ENCODE data around the gene FAM124A.
A peak's percentile ranks its signal among the peaks of the same experiment; 100 is the strongest.

Gene FAM124A

DNA sequence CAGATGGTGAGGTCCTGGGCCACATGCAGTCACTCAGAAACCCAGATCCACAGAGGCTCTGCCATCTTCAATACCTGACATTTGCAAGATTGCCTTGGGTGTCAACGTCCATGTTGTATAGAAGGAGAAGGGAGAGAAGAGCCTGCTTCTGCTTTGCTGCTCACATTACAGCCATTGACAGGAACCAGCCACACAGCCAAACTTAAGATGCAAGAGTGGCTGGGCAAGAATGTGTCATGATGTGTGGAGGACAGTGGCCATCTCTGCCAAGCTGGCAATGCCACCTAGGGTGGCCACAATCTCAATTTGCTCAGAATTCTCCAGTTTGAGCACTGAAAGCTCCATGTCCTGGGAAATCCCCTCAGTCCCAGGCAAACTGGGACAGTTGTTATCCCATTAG is 91.4 kb downstream of the FAM124A start:
- no peak for DNase-seq

DNA sequence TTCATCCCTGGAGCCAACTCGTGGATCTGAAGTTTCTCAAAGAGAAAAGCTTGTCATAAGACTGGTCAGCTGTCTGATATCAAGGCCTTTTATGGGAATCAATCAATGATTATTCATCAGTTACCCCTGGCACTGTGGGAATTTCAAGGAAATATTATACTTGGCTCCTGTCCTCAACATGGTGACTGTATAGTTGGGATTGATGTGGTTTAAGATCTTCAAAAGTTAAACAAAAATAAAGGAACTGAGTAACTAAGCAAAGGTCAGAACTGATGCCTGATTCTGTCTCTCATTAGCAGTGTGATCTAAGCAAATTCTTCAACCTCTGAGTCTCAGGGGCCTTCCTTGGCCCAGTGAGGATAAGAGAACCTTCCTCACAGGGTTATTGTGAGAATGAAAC is 95.1 kb downstream of the FAM124A start:
- DNase-seq, result peak; percentile 36

DNA sequence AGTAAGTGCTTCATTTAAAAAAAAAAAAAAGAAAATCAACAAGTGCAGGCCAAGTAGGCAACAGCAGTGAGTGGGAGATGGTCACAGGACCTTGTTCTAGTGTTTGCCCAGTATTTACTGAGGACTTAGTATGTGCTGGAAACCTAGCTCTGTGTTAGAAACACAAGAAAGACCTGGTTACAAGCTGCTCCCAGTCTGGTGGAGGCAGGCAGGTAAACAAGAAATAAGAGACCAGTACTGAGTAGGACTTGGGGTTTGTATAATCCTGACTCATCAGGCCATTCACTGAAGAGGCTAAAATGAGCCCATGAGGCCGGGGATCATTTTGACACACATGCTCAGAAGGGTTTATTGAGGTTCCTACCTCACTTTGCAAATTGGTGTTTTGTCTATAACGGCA is 95.8 kb downstream of the FAM124A start:
- no peak for DNase-seq

DNA sequence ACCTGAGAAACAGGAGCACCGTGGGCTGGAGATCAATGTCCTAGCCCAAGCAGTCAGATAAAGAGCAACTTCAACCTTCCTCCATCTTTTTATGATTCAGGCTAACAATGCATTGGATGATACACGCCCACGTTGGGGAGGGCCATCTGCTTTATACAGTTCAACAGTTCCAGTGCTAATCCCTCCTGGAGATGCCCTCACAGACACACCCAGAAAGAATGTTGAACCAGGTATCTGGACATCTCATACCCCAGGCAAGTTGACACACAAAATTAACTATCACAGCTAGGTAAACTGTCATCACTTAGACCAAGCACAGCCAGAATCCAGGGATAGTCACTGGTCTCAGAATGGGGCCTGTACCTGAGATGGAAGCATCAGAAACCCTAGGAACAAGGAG is 96.7 kb downstream of the FAM124A start:
- no peak for DNase-seq

DNA sequence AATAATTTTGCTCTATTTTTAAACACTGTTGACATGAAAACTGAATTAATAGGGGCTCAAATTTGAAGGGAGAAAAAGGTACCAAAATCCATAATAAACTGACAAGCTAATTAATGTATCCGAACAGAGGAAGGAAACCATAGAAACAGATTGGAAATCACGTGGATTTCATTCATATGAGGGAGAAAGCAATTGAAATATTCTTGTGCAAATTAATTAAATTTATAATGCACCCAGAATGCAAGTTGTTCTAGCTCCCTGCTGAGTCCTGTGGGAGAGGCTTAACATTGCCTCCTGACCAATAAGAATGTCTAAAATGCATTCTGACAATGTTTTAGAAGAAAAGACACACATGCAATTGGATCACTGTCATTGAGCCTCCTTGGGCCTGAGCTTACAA is 99.6 kb downstream of the FAM124A start:
- no peak for DNase-seq

DNA sequence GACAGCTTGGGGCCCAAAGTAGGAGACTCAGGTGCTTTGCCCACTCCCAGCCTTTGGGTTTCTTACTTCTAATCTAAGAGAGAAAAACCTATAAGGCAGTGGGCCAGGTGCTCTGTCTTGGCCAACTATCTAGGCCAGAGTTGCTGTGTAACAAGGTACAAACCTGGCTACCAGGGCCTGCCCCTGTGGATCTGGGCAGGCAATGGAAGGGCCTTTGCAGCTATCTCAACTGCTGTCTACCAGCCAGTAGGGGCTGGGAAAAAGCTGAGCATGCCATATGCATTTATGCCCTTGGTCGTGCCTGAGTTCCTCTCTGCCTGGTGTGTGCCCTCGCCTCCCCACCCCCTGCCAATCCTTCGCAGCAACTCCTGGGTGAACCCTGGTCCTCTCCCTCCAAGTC is 100.6 kb downstream of the FAM124A start:
- no peak for DNase-seq

DNA sequence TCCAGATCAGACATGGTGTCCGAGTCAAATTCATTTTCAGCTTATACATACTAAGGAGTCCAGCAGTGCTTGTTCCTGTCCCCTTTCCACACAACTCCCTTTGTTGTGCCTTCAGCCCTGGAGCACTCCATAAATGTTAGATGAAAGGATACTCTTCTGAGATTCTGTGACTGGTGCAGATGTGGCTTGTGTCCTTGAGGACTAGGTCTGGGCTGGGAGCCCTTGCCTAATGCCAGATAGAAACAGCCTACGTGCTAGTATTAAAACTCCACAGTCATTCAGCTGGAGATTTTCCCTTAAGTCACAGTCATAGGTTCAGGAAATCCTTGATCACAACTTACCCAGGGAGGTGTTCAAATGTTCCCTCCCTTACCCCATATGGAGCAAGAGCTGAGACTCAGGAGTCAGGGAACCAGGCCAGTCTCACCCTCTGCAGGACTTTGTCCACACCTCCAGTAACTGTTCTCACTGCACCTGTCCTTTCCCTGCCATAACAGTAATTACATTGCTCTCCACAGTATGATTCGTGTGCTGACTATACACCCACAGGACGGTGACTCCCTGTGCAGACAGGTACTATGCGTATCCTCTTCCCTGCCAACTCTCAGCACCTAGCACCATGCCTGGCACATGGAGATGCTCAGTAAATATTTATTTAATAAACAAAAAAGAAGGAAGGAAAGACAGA is 101.8 kb downstream of the FAM124A start:
- DNase-seq, result no peak

DNA sequence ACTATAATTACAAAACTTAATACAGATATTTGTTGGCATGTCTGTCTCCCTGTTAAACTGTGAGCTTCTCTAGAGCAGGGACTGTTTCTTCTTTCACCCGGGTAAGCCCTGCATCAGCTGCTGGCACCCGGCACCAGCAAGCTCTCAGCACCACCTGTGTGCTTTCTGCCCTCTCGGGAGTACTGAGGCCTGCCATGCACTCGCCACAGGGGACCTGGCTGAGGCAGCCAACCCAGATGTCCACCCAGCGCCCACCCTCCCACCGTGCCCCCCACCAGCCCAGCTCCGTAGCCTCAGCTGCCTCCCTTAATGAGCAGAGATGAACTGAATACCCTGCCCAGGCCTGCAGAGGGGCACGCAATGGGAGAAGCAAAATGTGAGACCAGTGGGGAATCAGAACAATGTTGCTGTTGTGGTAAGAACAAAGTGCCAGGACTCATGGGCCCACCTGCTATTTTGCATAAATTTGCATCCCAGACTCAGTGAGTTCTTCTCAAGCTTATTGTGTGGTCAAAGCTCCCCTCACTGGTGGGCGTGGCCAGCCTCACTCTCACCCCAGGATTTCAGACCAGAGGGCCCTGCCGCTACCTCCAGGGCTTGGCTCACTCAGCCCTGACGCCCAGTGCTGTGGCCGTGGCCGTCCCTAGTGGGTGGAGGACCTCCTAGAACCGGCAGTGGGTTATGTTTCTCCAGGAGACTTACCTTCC is 102.7 kb downstream of the FAM124A start:
- no peak for DNase-seq

DNA sequence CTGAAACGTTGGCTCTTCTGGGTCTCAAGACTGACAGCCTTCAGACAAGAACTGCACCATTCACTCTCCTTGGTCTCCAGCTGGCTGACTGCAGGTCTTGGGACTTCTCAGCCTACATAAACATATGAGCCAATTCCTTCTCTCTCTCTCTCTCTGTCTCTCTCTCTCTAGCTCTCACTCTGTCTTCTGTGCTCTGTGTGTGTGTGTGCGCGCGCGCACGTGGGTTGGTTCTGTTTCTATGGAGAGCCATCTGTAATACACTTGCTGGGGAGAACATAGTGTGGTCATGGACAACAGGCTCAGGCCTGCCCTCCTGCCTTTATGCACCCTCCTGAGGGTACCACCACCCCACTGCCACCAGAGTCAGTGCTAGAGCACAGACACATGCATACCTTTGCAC is 103.6 kb downstream of the FAM124A start:
- no peak for DNase-seq

DNA sequence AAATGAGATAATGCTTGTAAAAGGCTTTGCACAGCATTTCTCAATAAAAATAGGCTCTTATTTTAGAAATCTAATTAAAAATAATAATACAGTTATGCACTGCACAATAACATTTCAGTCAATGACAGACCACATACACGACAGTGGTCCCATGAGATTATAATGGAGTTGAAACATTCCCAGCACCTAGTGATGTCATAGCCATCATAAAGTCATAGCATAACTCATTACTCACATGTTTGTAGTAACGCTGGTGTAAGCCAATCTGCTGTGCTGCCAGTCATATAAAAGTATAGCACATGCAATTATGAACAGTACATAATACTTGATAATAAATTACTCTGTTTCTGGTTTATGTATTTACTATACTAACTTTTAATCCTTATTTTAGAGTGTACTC is 104.6 kb downstream of the FAM124A start:
- no peak for DNase-seq

DNA sequence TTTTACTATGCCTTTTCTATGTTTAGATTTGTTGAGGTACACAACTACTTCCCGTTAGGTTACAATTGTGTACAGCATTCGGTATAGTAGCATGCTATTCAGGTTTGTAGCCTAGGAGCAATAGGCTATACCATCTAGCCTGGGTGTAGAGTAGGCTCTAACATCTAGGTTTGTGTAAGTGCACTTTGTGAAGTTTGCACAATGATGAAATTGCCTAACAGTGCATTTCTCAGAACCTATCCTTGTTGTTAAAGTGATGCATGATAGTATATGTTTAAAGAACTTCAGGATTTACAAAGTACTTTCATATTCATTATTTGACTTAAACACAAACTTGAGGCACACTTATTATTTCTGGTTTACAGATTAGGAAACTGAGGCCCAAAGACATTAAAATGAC is 105.8 kb downstream of the FAM124A start:
- DNase-seq, result no peak

DNA sequence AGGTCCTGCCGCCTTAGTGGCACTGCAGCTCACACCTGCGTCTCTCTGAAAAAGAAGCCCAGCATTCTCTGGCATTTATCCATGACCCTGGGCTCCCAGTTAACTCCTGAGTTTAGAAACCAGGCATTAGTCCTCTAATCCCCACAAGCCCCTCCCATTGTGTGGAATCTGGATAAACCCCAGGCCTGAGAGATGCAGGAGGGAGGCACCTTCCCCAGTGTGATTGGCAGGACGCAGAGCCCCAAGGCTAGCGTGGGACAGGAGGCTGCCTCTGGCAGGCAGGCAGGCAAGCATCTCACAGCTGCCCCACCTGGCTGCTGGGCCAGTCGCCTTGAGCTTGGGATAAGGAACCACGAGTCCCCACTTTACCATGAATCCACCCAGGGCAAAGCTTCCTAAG is 106.3 kb downstream of the FAM124A start:
- DNase-seq, result no peak

DNA sequence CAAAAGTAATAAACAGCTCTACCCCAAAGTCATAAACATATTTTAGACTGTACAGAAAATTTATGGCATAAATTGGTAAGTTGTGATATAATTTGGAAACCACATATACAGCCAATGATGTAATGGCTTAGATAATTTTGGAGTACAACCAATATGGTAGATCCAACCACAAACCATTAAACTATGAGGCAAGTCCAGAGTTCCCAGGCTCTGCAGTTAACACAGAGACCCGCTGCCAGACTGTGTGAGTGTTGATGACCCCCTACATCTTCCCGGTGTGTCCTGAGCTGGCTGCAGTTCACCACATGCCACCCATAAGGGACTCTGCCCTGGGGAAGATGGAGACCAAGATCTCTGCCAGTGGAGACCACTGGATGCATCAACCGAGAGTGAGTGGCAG is 107.4 kb downstream of the FAM124A start:
- DNase-seq, result no peak

DNA sequence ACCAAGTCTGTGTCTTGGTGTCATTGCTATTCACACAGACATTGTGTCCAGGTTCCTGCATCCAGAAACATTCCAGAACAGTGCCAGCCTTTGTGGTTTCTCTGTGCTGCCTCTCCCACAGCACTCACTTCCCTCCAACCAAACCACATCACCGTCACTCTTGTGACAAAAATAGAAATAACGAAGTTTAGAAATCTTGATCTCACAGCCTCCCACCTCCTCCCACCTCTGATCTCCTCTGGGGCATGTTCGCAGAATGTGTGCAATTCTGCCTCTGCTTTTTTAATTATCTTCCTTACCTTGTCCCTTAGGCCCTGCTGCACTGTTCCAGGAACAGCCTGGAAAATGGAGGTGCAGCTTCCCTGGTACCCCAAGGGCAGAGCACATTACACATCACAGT is 108.6 kb downstream of the FAM124A start:
- no peak for DNase-seq

DNA sequence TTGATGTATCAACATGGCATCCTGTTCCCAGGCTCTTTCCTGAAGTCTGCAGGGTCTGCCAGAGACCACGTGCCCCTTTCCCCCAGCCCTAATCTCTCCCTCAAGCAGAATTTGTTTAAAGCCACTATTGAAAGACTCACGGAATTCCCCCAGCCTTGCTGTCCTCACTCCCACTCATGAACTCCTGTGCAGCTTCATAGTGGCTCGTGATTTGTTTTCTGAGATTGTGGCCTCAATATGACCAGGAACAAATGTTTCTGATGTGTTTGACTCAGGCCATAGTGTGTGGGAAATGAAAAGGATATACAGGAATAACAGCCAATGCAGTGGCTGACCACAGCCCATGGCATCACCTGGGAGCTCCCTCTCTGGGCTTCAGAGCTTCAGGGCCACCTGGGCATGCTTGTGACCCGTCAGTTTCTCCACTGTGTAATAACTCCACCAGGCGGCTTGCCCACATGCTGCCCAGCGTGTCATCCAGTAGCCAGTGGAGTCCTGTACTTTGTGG is 109.2 kb downstream of the FAM124A start:
- no peak for DNase-seq

DNA sequence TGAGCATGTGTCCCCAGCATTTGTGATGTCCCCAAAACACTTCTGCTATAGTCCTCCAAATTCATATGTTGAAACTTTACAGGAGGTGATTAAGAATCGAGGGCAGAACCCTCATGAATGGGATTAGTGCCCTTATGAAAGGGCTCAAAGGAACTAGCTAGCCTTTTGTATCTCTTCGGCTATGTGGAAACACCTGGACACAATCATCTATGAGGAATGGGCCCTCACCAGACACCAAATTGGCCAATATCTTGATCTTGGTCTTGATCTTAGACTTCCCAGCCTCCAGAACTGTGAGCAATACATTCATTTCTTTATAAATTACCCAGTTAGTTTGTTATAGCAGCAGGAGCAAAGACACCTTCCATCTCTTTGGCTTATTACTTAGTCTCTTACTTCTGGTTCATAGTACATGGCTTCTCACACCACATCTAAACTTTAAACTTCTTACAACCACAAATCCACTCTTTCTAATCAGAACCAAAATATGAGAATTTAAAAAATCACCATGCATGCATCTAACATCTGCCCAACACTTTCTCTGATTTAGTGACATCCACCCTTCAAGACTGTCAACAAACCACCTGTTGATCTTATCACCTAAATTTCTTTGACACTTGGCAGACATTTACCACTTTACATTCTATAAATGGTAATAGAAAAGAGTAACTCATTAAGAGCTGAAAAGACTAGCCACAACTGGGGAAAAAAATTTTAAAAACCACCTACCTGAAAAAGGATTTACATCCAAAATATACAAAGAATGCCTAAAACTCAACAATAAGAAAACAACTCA is 110.6 kb downstream of the FAM124A start:
- no peak for DNase-seq

DNA sequence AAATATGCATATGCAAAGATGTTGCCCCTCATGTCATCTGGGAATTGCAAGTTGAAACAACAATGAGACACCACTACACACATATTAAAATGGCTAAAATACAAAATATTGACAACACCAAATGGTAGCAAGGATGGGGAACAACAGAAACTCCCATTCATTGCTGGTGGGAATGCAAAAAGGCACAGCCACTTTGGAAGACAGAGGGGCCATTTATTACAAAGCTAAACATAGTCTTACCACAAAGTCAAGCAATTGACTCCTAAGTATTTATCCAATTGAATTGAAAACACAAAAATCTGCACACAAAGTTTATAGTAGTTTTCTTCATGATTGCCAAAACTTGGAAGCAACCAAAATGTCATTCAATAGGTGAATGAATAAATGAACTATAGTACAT is 111.2 kb downstream of the FAM124A start:
- no peak for DNase-seq

DNA sequence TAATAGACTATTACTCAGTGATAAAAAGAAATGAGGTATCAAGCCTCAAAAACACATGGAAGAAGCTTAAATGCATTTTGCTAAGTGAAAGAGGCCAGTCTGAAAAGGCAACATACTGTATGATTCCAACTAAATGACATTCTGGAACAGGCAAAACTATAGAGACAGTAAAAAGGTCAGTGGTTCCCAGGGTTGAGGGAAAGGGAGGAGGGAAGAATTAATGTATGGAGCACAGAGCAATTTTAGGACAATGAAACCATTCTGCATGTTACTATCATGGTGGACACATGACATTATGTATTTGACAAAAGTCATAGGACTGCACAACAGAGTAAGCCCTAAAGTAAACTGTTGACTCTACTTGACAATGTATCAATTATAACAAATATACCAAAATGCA is 111.6 kb downstream of the FAM124A start:
- no peak for DNase-seq

Data from HCEC 1CT (cell line).